ENCODE results near the gene ARHGAP9.

GRCh38 chr12:57518176-57518919 lies 38.7 kb upstream of the ARHGAP9 start:
- no peak for TF ChIP-seq CTCF (IDR thresholded peaks at IDR 0.05)
- no peak for TF ChIP-seq POLR2A (IDR thresholded peaks at IDR 0.05)
